HepG2 (cell line): ENCODE results near the gene WDR62. TPM values are rescaled to one million over a fixed set of nuclear protein-coding genes. Genes with fewer than 3 reads are reported as not detected.
A peak's percentile ranks its signal among the peaks of the same experiment; 100 is the strongest.

Source experiments
- ATAC-seq: fragments of 200-7000 bp; cut with Tn5 transposase; 3 replicates; pipeline ENCODE4 v1.9.1; 2020; ENCODE audit warnings: mild to moderate bottlenecking, moderate library complexity
- BruUV-seq: library from RNA; stranded (reverse); fragments of 400-500 nt; replicated peaks from 2 replicates; lab custom pipeline; 2021; lab: Mats Ljungman, UMichigan
- CTCF ChIA-PET: fragments of 300-600 bp; formaldehyde crosslinking; extraction: SDS; loops from one replicate; lab custom pipeline; 2021; ENCODE audit warnings: low total read pairs, inconsistent platforms, low intra/inter-chr PET ratio; lab: Yijun Ruan, JAX
- POLR2A ChIA-PET: fragments of 350-600 bp; sonication (Branson Sonifier 250); formaldehyde crosslinking; loops from one replicate; lab custom pipeline; 2020; ENCODE audit warnings: antibody characterized with exemption, inconsistent platforms; lab: Yijun Ruan, JAX
- DNase-seq: peaks from one replicate; pipeline ENCODE4 v3.0.0-alpha.2; 2015; ENCODE audit warnings: low spot score
- FAIRE-seq: peaks from 3 replicates; lab custom pipeline; 2011; peaks lifted over from hg19 to GRCh38; lab: Jason Lieb, UNC
- H2AFZ ChIP-seq: one replicate; pipeline ENCODE4 v1.6.1; 2011; ENCODE audit warnings: low read length, inconsistent platforms
- H3K27ac ChIP-seq: fragments of 300-600 bp; 3 replicates; pipeline ENCODE4 v1.8.0; 2011; ENCODE audit warnings: mixed run types, mild to moderate bottlenecking, mixed read lengths, low read length, inconsistent platforms; ENCODE audit not compliant: insufficient read depth; ENCODE audit errors: extremely low read length
- H3K27me3 ChIP-seq, 2 experiments: fragments of 200-600 bp in 1 of 2; 2 replicates in 1 of 2; 3 replicates in 1 of 2; pipeline versions ENCODE4 v1.6.0 to v1.8.0; 2011; ENCODE audit warnings: low read length in 2 of 2, mild to moderate bottlenecking in 2 of 2, moderate library complexity in 2 of 2, inconsistent platforms in 1 of 2; ENCODE audit not compliant: insufficient read depth in 2 of 2, control insufficient read depth in 1 of 2
- H3K36me3 ChIP-seq, 2 experiments: fragments of 200-600 bp in 1 of 2; replicated peaks in 1 of 2; 2 replicates in 1 of 2; 3 replicates in 1 of 2; pipeline versions ENCODE4 v1.5.1 to v1.8.0; 2011; ENCODE audit warnings: low read length in 2 of 2, inconsistent platforms in 1 of 2; ENCODE audit not compliant: insufficient read depth in 2 of 2, control insufficient read depth in 1 of 2
- H3K4me1 ChIP-seq: 2 replicates; pipeline ENCODE4 v1.5.1; 2012; ENCODE audit warnings: low read length, inconsistent platforms; ENCODE audit not compliant: insufficient read depth
- H3K4me2 ChIP-seq: 2 replicates; pipeline ENCODE4 v1.6.0; 2011; ENCODE audit warnings: low read depth, low read length, inconsistent platforms
- H3K4me3 ChIP-seq, 3 experiments: fragments of 200-600 bp in 1 of 3; sonication (generic), shearing (Covaris generic) in 1 of 3; replicated peaks in 1 of 3; 2 replicates each; pipeline ENCODE4 v1.5.1; 2011 to 2016; ENCODE audit warnings: low read length in 3 of 3, inconsistent platforms in 2 of 3, low read depth in 2 of 3, mild to moderate bottlenecking in 2 of 3, control low read depth in 1 of 3, mixed read lengths in 1 of 3; ENCODE audit not compliant: insufficient read depth in 1 of 3
- H3K79me2 ChIP-seq: one replicate; pipeline ENCODE4 v1.6.1; 2011; ENCODE audit warnings: low read length, inconsistent platforms; ENCODE audit not compliant: insufficient read depth
- H3K9ac ChIP-seq: 2 replicates; pipeline ENCODE4 v1.6.0; 2011; ENCODE audit warnings: mild to moderate bottlenecking, low read depth, low read length, inconsistent platforms; ENCODE audit not compliant: insufficient read depth
- H3K9me3 ChIP-seq: 2 replicates; pipeline ENCODE4 v1.5.1; 2012; ENCODE audit warnings: mild to moderate bottlenecking, low read length
- H4K20me1 ChIP-seq: 2 replicates; pipeline ENCODE4 v1.6.0; 2011; ENCODE audit warnings: inconsistent platforms, mild to moderate bottlenecking, low read length, moderate library complexity; ENCODE audit not compliant: insufficient read depth
- BRCA1 ChIP-seq: sonication (generic); formaldehyde crosslinking; IDR thresholded peaks from 2 replicates; pipeline ENCODE4 v1.4.0; 2020; ENCODE audit warnings: missing genetic modification reagents
- NR2F1 ChIP-seq, 2 experiments: fragments of 450-650 bp in 1 of 2; formaldehyde crosslinking in 1 of 2; IDR thresholded peaks; 2 replicates each; pipeline versions ENCODE4 v1.5.0 to v1.6.1; 2016 to 2020; ENCODE audit warnings: mild to moderate bottlenecking in 1 of 2, missing compliant biosample characterization in 1 of 2, missing genetic modification reagents in 1 of 2, moderate library complexity in 1 of 2
- PHF20 ChIP-seq: sonication (generic); formaldehyde crosslinking; IDR thresholded peaks from 2 replicates; pipeline ENCODE4 v1.5.0; 2020; ENCODE audit warnings: mild to moderate bottlenecking, missing genetic modification reagents
- RBFOX2 ChIP-seq: fragments of 200-400 bp; formaldehyde crosslinking; IDR thresholded peaks from 2 replicates; pipeline ENCODE4 v1.6.1; 2017; ENCODE audit warnings: low read depth, mild to moderate bottlenecking, low read length
- SCMH1 ChIP-seq: sonication (generic); formaldehyde crosslinking; IDR thresholded peaks from 2 replicates; pipeline ENCODE4 v1.9.0; 2021; ENCODE audit warnings: missing genetic modification reagents, mild to moderate bottlenecking, borderline replicate concordance
- SOX13 ChIP-seq, 3 experiments: fragments of 450-650 bp in 1 of 3; sonication (generic) in 1 of 3; formaldehyde crosslinking in 1 of 3; IDR thresholded peaks in 2 of 3; conservative IDR thresholded peaks in 1 of 3; 2 replicates each; pipeline versions ENCODE4 v1.5.0 to v1.6.1; 2016 to 2020; ENCODE audit warnings: antibody characterized with exemption in 1 of 3, mild to moderate bottlenecking in 1 of 3, missing compliant biosample characterization in 1 of 3, missing genetic modification reagents in 1 of 3, moderate library complexity in 1 of 3
- SOX6 ChIP-seq, 2 experiments: fragments of 450-650 bp in 1 of 2; sonication (generic) in 1 of 2; formaldehyde crosslinking in 1 of 2; IDR thresholded peaks; 2 replicates each; pipeline versions ENCODE4 v1.4.0 to v1.6.1; 2017 to 2020; ENCODE audit warnings: antibody characterized with exemption in 1 of 2, mild to moderate bottlenecking in 1 of 2, missing genetic modification reagents in 1 of 2
- SRSF1 ChIP-seq: fragments of 200-400 bp; formaldehyde crosslinking; optimal IDR thresholded peaks from 2 replicates; pipeline ENCODE3; 2017; ENCODE audit warnings: mild to moderate bottlenecking, low read depth, low read length, moderate library complexity
- TOE1 ChIP-seq: sonication (generic); formaldehyde crosslinking; IDR thresholded peaks from 2 replicates; pipeline ENCODE4 v1.4.0; 2020; ENCODE audit warnings: mild to moderate bottlenecking, missing genetic modification reagents
- ZNF382 ChIP-seq: sonication (generic); formaldehyde crosslinking; IDR thresholded peaks from 2 replicates; pipeline ENCODE4 v1.5.0; 2020; ENCODE audit warnings: missing genetic modification reagents, mild to moderate bottlenecking, borderline replicate concordance
- ZNF557 ChIP-seq: sonication (generic); formaldehyde crosslinking; IDR thresholded peaks from 2 replicates; pipeline ENCODE4 v1.4.0; 2020; ENCODE audit warnings: missing genetic modification reagents
- ZNF768 ChIP-seq: sonication (generic); formaldehyde crosslinking; IDR thresholded peaks from 2 replicates; pipeline ENCODE4 v1.4.0; 2020; ENCODE audit warnings: missing genetic modification reagents
- WGBS: methylation state at CpG from one replicate; pipeline ENCODE4 v1.1.6; 2017; ENCODE audit warnings: low lambda C conversion rate; 5-methylcytosine and 5-hydroxymethylcytosine counted together
- in situ Hi-C: cut with HindIII; loops from 2 replicates; pipeline ENCODE4 v1.10.0; 2017; ENCODE audit warnings: low pct_unique_long_range_greater_than_20kb; ENCODE audit not compliant: extremely low pct_ligation_motif_present
- intact Hi-C: fragments of 100-400 bp; cut with micrococcal nuclease; formaldehyde crosslinking; loops from one replicate; pipeline ENCODE4 v1.10.0; 2022; ENCODE audit not compliant: unreplicated experiment
- polyA plus RNA-seq, 8 experiments: library from polyadenylated mRNA; depleted of rRNA in 3 of 8; stranded (reverse) in 7 of 8; unstranded in 1 of 8; fragments of >200 nt; fragmentation: Illumina TruSeq in 4 of 8; extraction: Trizol in 4 of 8; gene quantifications; 2 replicates each; pipeline versions ENCODE4 v1.2.1 to v1.2.3, GENCODE V29; 2011 to 2016; ENCODE audit warnings: low read depth in 4 of 8, missing spikeins in 1 of 8, mixed read lengths in 1 of 8; ENCODE audit not compliant: insufficient read depth in 1 of 8
- total RNA-seq, 5 experiments: library from RNA; depleted of rRNA; stranded (reverse); fragments of >200 nt; fragmentation: Illumina TruSeq; extraction: Trizol; gene quantifications; 2 replicates each; pipeline ENCODE4 v1.2.3, GENCODE V29; 2016; ENCODE audit warnings: low read depth in 1 of 5
- TF ChIP-seq, protein P1 (sequence below): sonication (generic); formaldehyde crosslinking; IDR thresholded peaks from 2 replicates; pipeline ENCODE4 v1.4.0; 2020; ENCODE audit warnings: missing genetic modification reagents
- TF ChIP-seq, protein P2 (sequence below): sonication (generic); formaldehyde crosslinking; IDR thresholded peaks from 2 replicates; pipeline ENCODE4 v1.4.0; 2020; ENCODE audit warnings: missing genetic modification reagents

WDR62 gene
- total and polyA plus RNA-seq, 2 of the 13 experiments (the other 11 are each of a cell fraction or from before 2014, with no cell fraction given): 5.8 to 12.5 TPM

- H3K9me3 ChIP-seq: no peaks in the 10 kb centered on the region
- H3K36me3 ChIP-seq: peaks cover 5 to 12% of the 10 kb centered on the region in 2 experiments; a peak in 1 of 5 replicates
- no peak for ATAC-seq
- BruUV-seq: no TSS peak
- no peak for FAIRE-seq
- peaks cover 8% of the 10 kb centered on the region for H3K4me1 ChIP-seq
- intact Hi-C loops: no loop called here
- CTCF ChIA-PET: no interaction called here
- TF ChIP-seq TOE1 (no peak), ZNF768 (CRISPR knock-in tag) (peak; percentile 89)
- TF ChIP-seq, all 625 proteins: peak for 1
- POLR2A ChIA-PET: no interaction called here
- in situ Hi-C loops: no loop called here
- Histone ChIP-seq H3K27me3 (no peaks in the 10 kb centered on the region; a peak in 1 of 5 replicates), H3K9ac (no peak within 1 kb of the TSS), H3K27ac (no peak within 1 kb of the TSS), H3K4me2 (no peak within 1 kb of the TSS), H3K79me2 (peaks cover 11% of the 10 kb centered on the region), H2AFZ (no peak within 1 kb of the TSS), H3K4me3 (no peak within 1 kb of the TSS), H4K20me1 (no peaks in the 10 kb centered on the region)
- no peak for DNase-seq
- WGBS: no CpG with 5 or more reads among the region's 1 CpG
Observed at GRCh38 chr19:36110487-36111199, 55.9 kb downstream of the WDR62 start, which contains the start of gene OVOL3. Gene OVOL3 (plus strand): TSS chr19:36111143. CDS start chr19:36111203, 60 bp downstream.

- Histone ChIP-seq H2AFZ (no peak overlapping the region), H3K36me3 (peaks cover 5 to 12% of the 10 kb centered on the region in 2 experiments; a peak in 1 of 5 replicates), H3K79me2 (peaks cover 13% of the 10 kb centered on the region), H3K27me3 (no peaks in the 10 kb centered on the region; a peak in 1 of 5 replicates), H3K9me3 (no peaks in the 10 kb centered on the region), H3K4me3 (no peak overlapping the region), H3K4me2 (no peak overlapping the region), H3K9ac (no peak overlapping the region), H3K27ac (no peak overlapping the region), H4K20me1 (no peaks in the 10 kb centered on the region), H3K4me1 (peaks cover 11% of the 10 kb centered on the region)
- DNase-seq: no peak
- FAIRE-seq: no peak
- no peak for ATAC-seq
- in situ Hi-C loops: no loop called here
- intact Hi-C loops: no loop called here
- ChIA-PET POLR2A (no interaction called here), CTCF (no interaction called here)
- WGBS: 100% methylated on average over 2 of the region's 13 CpGs
- BruUV-seq: no TSS peak
- TF ChIP-seq NR2F1 (CRISPR knock-in tag; IDR thresholded peaks at IDR 0.05) (no peak), SOX13 (IDR thresholded peaks at IDR 0.05) (no peak), SOX13 (CRISPR knock-in tag; conservative IDR thresholded peaks at IDR 0.05 in 1 of 2, IDR thresholded peaks at IDR 0.05 in 1 of 2) (no peak), SRSF1 (no peak), RBFOX2 (peak; percentile 40; the same call in 1 of the 2 replicates), ZNF557 (CRISPR knock-in tag) (no peak), PHF20 (CRISPR knock-in tag) (no peak), ZNF382 (CRISPR knock-in tag) (no peak), SCMH1 (CRISPR knock-in tag) (no peak), BRCA1 (CRISPR knock-in tag) (no peak), SOX6 (IDR thresholded peaks at IDR 0.05) (no peak), SOX6 (CRISPR knock-in tag; IDR thresholded peaks at IDR 0.05) (no peak)
- TF ChIP-seq, protein P1, sequence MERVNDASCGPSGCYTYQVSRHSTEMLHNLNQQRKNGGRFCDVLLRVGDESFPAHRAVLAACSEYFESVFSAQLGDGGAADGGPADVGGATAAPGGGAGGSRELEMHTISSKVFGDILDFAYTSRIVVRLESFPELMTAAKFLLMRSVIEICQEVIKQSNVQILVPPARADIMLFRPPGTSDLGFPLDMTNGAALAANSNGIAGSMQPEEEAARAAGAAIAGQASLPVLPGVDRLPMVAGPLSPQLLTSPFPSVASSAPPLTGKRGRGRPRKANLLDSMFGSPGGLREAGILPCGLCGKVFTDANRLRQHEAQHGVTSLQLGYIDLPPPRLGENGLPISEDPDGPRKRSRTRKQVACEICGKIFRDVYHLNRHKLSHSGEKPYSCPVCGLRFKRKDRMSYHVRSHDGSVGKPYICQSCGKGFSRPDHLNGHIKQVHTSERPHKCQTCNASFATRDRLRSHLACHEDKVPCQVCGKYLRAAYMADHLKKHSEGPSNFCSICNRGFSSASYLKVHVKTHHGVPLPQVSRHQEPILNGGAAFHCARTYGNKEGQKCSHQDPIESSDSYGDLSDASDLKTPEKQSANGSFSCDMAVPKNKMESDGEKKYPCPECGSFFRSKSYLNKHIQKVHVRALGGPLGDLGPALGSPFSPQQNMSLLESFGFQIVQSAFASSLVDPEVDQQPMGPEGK (CRISPR knock-in tag): no peak
- TF ChIP-seq, protein P2, sequence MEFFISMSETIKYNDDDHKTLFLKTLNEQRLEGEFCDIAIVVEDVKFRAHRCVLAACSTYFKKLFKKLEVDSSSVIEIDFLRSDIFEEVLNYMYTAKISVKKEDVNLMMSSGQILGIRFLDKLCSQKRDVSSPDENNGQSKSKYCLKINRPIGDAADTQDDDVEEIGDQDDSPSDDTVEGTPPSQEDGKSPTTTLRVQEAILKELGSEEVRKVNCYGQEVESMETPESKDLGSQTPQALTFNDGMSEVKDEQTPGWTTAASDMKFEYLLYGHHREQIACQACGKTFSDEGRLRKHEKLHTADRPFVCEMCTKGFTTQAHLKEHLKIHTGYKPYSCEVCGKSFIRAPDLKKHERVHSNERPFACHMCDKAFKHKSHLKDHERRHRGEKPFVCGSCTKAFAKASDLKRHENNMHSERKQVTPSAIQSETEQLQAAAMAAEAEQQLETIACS: no peak
Observed at GRCh38 chr19:36111200-36111539, 56.5 kb downstream of the WDR62 start.
